GM21786 (cell line): Measurements from ENCODE around the gene PIGN.

Experiments
- ATAC-seq: cut with Tn5 transposase; IDR thresholded peaks from one replicate; pipeline ENCODE4 v1.9.1; 2021; ENCODE audit not compliant: unreplicated experiment

The PIGN gene

DNA sequence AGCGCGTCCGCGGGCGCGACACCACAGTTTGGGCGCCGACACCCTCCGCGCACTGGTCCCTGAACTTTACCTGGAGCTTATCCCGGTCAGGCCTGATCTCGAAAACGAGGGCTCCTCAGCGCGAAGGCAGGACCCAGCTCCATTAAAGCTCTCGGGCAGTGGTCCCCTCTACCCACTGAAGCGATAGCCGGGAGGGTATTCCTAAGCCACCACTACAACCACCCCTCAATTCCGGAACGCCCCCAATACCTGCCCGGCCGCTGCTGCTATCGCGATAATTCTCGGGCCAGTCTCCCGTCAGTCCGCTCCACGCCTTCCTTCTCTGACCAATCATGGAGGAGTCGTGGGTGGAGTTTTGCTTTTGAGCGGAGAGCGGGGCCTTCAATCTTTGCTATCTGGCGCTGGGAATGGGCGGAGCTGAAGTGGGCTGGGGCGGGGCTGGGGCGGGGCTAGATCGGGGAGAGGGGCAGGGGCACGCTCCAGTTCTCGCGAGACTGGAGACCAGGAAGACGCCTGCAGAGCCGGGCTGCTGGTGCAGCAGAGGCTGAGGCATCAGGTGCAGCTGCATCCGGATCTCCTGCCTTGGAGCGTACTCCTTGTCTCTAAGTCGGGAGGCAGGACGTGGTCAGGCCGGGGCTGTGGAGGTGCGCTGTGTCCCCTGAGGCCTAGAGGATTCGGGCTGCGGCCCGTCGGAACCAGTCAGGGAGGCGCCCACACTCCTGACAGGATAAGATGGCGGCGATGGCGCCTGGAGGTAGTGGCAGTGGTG, at the start of gene PIGN, which contains the start of gene RELCH:
Gene PIGN (minus strand): TSS at position 283 of the 769 bp plus-strand sequence. CDS start 25,703 bp downstream, outside the sequence.
Gene RELCH (plus strand): TSS at position 482 of the 769 bp plus-strand sequence. CDS start 251 bp downstream, at position 733.
- ATAC-seq: peak; percentile 92

GRCh38 chr18:62236252-62236651, 49.4 kb upstream of the PIGN start:
- no peak for ATAC-seq

DNA sequence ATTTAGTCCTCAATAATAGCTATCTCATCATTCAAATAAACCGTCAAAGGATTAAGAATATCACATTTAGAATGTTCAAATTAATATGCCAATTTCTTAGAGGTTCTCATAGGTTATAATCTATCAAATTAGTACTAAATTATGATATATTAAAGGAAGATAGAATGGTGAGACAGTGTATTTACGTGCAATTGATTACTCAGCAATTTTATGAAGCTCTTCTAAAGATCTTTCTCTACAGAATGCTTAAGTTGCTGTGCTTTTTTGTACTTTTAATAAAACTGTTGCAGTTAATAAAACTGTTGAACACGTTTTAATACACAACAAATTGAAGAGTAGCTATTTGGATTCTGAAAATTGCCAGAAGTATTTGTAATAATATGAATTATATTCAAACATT, 39.2 kb upstream of the PIGN start:
- ATAC-seq: no peak

DNA sequence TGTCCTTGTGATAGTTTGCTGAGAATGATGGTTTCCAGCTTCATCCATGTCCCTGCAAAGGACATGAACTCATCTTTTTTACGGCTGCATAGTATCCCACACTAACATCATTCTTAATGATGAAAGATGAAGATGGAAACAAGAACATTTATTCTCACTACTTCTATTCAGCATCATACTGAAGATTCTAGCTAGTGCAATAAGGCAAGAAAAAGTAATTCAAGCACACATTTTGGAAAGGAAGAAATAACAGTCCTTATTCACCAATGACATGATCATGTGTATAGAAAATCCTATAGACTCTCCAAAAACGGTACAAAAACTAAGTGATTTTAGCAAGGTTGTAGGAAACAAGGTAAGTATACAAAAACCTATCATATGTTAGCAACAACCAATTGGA, 37.4 kb upstream of the PIGN start:
- no peak for ATAC-seq

- no peak for ATAC-seq
Observed at GRCh38 chr18:62214790-62215189, 27.9 kb upstream of the PIGN start.

DNA sequence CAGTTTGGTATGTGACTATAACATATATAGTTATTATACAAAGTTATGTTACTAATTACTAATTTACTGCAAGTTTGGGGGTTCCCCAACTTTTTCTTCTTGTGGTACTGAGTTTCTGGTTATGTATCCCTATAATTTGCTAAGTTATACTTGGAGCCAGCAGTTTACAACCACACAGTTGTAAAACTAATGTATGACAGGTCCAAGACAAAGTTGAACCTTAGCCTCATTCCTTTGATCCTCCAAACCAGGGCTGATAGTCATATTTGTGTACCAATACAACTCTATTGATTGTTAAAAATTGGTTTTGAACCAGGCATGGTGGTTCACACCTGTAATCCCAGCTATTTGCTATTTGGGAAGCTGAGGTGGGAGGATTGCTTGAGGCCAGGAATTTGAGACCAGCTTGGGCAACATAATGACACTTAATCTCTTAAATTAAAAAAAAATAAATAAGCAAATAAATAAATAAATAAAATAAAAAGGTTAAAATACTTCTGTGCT, 24.5 kb upstream of the PIGN start:
- no peak for ATAC-seq

DNA sequence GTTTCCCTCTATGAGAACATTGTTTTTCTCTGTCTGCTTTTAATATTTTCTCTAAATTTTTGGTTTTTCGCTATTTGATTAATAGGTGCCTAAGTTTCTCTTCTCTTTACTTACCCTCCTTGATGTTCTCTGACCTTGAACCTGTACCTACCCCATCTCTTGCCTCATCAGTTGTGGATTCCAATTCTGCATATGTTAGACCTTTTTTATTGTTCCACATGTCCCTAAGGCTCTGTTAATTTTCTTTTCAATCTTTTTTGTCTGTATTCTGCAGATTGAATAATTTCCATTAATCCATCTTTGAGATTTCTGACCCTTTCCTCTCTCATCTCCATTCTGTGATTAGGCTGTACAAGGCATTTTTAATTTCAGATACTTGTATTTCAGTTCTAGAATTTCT, 23.3 kb upstream of the PIGN start:
- no peak for ATAC-seq

DNA sequence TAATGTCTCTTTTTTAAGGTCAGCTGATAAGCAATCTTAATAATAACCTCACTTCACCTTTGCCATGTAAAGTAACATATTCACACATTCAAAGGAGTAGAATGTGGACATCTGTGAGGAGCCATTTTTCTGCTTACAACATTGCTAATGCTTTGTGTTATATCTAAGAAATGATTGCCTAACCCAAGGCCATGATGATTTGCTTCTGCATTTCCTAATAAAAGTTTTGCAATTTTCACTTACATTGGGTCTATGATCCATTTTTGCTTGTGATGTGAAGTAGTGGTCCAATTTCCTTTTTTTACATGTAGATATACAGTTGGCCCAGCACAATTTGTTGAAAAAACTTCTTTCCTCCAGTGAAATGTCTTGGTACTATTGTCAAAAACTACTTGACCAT, 22.2 kb upstream of the PIGN start:
- no peak for ATAC-seq

DNA sequence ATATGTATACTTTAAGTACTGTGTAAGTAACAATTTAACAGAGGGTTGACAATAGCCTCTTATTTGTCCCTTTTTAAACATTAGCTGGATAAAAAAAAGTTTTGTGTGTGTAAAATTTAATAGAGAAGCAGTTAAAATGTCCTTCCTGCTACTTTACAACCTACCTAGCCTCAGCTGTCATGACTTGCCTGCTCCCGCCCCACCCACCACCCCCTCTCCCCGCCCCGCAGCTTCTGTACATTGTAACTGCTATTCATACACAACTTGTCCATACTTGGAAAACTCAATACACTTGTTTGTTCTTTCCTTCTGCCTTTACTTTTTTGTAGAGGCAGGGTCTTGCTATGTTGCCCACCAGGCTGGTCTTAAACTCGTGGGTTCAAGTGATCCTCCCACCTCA, 19.7 kb upstream of the PIGN start:
- ATAC-seq: no peak

- ATAC-seq: no peak
Observed at GRCh38 chr18:62205824-62206223, 19.0 kb upstream of the PIGN start.

- ATAC-seq: no peak
Observed at GRCh38 chr18:62201870-62202269, 15.0 kb upstream of the PIGN start.

DNA sequence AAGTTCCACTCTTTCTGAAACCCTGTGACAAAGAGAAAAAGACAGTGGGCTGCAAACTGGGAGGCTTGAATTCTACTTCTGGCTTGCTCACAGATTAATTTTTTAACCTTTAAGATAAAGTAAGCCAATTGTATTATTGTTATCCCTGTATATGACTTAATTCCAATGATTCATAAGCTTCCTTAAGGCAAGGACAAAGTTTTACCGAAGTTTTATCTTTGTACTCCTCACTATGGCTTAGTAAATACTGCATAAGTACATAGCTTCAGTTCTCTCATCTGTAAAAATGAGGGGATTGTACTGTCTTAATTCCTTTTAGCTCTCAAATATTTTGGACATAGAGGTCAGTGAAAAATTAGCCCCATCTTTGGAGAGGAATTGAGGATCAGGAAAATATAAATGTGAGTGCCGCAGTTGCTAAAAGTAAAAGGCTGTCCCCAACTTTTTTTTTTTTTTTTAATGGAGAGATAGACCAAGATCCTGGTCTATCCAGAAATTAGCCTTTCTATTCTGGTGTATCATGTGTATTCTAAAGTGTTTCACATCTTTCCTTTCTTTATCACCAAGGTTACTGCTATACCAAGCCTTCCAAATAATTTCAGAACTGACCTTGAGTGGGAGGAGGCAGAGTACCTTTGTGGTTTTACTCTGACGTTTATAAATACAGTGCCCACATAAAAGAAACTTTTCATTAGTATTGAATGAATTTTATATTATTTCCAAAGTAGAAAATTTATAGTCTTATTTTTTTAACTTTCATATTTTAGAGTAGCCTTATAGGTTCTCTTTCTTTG, 13.5 kb upstream of the PIGN start:
- ATAC-seq: no peak

DNA sequence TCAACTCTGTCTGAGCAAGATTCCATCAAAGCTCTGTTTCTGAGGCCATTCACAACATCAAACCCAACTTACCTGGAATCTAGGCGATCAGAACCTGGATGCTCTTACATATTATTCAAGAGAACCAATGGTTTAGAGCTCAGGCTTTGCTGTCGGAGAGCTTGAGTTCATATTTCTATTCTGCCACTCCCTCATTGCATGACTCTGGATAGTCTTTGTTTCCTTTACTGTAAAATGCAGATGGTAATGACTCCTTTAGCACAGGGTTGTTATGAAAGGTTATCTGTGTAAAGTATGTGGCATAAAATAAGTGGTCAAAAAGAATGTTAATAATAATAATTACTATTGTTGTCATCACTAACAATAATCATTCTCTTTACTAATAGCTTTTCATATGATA, 12.8 kb upstream of the PIGN start:
- no peak for ATAC-seq

DNA sequence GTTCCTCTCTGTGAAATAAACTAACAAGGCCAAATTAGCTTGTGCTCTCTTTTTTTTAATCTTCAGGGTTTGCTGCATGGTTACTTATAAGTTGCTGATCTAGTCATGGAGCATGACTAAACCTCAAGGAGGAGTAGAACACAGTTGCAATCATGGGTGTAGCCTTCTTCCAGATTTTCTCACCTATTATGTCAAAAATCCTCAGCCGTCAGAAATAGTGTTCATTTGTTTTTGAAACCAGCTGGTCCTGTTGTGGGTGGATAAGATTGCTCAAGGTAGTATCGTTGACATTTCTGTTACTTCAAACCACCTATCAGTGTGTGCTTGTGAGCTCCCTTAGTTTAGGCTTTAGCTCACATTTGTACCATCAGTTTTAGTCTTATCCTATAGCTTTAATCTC, 11.4 kb upstream of the PIGN start:
- ATAC-seq: no peak

GRCh38 chr18:62196980-62197379, 10.1 kb upstream of the PIGN start:
- no peak for ATAC-seq

DNA sequence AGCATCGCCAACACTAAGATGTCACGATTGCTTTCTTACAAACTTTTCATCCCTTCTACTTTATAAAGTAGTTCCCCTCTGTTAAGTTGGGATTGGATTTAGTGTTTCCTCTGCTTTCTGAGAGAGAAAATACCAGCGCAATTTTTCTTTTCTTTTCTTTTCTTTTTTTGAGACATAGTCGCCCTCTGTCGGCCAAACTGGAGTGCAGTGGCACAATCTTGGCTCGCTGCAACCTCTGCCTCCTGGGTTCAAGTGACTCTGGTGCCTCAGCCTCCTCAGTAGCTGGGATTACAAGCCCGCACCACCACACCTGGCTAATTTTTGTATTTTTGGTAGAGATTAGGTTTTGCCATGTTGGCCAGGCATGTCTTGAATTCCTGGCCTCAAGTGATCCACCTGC, 9.2 kb upstream of the PIGN start:
- ATAC-seq: no peak

- no peak for ATAC-seq
Observed at GRCh38 chr18:62189208-62189607, 2.4 kb upstream of the PIGN start.

DNA sequence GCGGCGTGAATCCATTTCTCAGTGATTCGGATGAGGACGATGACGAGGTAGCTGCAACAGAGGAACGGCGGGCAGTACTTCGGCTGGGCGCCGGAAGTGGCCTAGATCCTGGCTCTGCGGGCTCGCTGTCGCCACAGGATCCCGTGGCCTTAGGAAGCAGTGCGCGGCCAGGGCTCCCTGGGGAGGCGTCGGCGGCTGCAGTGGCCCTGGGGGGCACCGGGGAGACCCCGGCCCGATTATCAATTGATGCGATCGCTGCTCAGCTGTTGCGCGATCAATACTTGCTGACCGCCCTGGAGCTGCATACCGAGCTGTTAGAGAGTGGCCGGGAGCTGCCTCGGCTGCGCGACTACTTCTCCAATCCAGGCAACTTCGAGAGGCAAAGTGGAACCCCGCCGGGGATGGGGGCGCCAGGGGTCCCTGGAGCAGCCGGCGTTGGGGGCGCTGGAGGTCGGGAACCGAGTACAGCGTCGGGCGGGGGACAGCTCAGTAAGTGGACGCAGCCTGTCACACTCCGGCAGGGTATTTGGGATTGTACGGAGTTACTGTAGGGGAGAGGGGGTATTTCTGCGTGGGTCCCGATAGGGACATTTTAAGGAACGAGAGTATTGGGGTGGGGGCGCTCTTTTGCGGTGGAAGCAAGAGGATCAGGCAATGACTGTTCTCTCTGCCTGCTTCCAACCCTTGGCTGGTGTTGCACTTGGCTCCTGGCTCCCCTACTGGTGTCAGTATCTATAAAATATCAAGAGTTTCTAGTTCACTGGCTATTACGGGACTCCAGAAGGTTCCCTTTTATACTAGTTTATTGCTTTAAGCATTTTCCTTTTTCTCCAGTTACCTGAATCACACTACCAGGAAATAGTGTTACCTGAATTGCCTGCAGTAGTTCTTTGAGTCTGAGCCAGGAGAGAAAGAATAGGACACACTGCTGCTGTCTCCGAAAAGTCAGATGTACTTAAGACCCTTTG, 971 bp upstream of the PIGN start:
- ATAC-seq: no peak

GRCh38 chr18:62186499-62186773, 420 bp downstream of the PIGN start:
- peak; percentile 2 for ATAC-seq

DNA sequence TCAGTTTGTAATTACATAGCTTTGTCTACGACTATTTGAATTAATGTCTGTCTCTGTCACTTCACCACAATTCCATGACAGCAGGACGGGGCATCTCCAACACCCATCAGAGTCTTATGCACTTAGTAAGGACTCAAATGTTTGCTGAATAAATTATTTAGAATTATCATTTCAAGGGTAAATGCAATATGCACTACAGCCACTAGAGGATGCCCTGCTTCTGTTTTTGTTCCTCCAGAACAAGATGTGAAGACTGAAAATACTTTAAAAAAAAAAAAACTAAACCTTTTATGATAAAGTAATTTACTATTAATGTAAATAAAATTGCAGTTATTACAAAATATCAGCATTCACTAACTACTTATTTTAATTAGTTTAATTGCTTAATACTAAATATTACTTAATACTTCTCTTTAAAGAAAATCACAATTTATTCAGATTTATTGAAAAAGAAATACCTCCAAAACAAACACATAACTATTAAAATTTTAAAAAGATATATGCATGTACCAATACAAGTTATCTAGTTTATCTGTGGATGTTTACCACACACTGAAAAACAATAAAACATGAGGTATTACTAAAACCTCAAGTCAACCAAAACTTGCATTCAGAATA, 3.2 kb downstream of the PIGN start:
- ATAC-seq: no peak

DNA sequence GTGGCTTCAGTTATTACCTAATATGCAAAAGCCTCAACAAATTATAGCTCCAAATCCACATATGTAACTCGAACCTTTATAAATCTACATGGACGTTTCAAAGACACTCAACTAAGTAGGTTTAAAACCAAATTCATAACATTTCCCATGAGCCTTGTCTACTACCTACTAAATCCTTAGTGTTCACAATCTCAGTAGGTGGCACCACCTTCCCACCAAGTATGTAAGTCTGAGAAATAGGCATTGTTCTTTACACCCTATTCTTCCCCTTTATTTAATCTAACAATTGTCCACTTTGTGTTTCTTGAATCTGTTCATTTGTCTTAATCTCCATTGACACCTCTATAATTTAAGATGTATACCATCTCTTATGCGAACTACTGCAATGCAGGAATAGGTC, 4.6 kb downstream of the PIGN start:
- ATAC-seq: no peak
